Peyer's patch (tissue), 4 donors: ENCODE results near the gene RASSF8. TPM values are rescaled to one million over a fixed set of nuclear protein-coding genes. Genes with fewer than 3 reads are reported as not detected.
A peak's percentile ranks its signal among the peaks of the same experiment; 100 is the strongest.

Experiments used
- DNase-seq, 3 donors: peaks; one replicate each; pipeline ENCODE4 v3.0.0-alpha.2; 2017 to 2019
- H3K27ac ChIP-seq, 4 donors: fragments of 200-600 bp; sonication (generic); one replicate each; pipeline ENCODE4 v1.5.1; 2016 to 2019
- H3K27me3 ChIP-seq, 2 donors: fragments of 200-600 bp; sonication (generic); one replicate each; pipeline ENCODE4 v1.5.1; 2019
- H3K36me3 ChIP-seq, 3 donors: fragments of 200-600 bp; sonication (generic); one replicate each; pipeline ENCODE4 v1.5.1; 2016 to 2019
- H3K4me1 ChIP-seq, 4 donors: fragments of 200-600 bp; sonication (generic); one replicate each; pipeline ENCODE4 v1.5.1; 2016 to 2019
- H3K4me3 ChIP-seq, 4 donors: fragments of 200-600 bp; sonication (generic); 1 replicate in 3 of 4; 2 replicates in 1 of 4; pipeline ENCODE4 v1.5.1; 2016 to 2019; ENCODE audit warnings: mild to moderate bottlenecking in 1 of 4
- H3K9me3 ChIP-seq, 4 donors: fragments of 200-600 bp; sonication (generic); one replicate each; pipeline ENCODE4 v1.5.1; 2016 to 2019; ENCODE audit warnings: mild to moderate bottlenecking in 1 of 4
- POLR2A ChIP-seq, 2 donors: fragments of 450-650 bp; IDR thresholded peaks; one replicate each; pipeline ENCODE4 v1.5.1; 2017; ENCODE audit warnings: antibody characterized with exemption in 2 of 2, mild to moderate bottlenecking in 2 of 2, moderate library complexity in 2 of 2
- total RNA-seq, 4 donors: library from RNA; depleted of rRNA; stranded (reverse); fragments of >200 nt; gene quantifications; one replicate each; pipeline ENCODE4 v1.1.0, GENCODE V29; 2016
- TF ChIP-seq, protein P1 (sequence below), 6 experiments: fragments of 450-650 bp in 4 of 6; fragments of 200-600 bp in 2 of 6; sonication (generic) in 1 of 6; IDR thresholded peaks; one replicate each; pipeline ENCODE4 v1.5.1; 2017 to 2019; ENCODE audit warnings: antibody characterized with exemption in 6 of 6, mild to moderate bottlenecking in 3 of 6, moderate library complexity in 1 of 6

The RASSF8 gene
- total RNA-seq, 4 donors from 2014 or later, result 1.2 to 56.9 (median 12.0) TPM

DNA sequence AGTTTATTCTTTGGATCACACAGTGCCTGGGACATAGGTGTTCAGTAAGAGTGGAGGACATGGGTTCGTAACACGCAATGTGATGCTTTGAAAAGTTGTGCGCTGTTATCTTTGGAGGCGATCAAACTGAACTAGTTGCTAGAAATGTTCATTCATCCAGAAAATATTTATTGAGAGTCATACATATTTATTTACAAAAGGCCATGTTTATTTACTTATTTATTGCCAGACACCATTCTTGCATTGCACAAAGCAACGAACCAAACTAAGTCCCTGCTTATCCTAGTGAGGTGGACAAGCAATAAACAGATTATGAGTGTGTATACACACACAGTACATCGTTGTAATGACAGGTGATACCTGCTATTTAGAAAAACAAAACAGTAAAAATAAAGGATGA lies 153.8 kb downstream of the RASSF8 start:
- Histone ChIP-seq H3K27ac (no peak overlapping the region), H3K4me1 (peaks cover 0 to 18% (median 3%) of the 10 kb centered on the region in 4 donors), H3K9me3 (no peaks in the 10 kb centered on the region), H3K4me3 (no peak overlapping the region), H3K27me3 (no peaks in the 10 kb centered on the region), H3K36me3 (no peaks in the 10 kb centered on the region)
- no peak for DNase-seq
- no peak for TF ChIP-seq POLR2A (IDR thresholded peaks at IDR 0.05)
- TF ChIP-seq, protein P1, sequence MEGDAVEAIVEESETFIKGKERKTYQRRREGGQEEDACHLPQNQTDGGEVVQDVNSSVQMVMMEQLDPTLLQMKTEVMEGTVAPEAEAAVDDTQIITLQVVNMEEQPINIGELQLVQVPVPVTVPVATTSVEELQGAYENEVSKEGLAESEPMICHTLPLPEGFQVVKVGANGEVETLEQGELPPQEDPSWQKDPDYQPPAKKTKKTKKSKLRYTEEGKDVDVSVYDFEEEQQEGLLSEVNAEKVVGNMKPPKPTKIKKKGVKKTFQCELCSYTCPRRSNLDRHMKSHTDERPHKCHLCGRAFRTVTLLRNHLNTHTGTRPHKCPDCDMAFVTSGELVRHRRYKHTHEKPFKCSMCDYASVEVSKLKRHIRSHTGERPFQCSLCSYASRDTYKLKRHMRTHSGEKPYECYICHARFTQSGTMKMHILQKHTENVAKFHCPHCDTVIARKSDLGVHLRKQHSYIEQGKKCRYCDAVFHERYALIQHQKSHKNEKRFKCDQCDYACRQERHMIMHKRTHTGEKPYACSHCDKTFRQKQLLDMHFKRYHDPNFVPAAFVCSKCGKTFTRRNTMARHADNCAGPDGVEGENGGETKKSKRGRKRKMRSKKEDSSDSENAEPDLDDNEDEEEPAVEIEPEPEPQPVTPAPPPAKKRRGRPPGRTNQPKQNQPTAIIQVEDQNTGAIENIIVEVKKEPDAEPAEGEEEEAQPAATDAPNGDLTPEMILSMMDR (IDR thresholded peaks at IDR 0.05), result no peak

DNA sequence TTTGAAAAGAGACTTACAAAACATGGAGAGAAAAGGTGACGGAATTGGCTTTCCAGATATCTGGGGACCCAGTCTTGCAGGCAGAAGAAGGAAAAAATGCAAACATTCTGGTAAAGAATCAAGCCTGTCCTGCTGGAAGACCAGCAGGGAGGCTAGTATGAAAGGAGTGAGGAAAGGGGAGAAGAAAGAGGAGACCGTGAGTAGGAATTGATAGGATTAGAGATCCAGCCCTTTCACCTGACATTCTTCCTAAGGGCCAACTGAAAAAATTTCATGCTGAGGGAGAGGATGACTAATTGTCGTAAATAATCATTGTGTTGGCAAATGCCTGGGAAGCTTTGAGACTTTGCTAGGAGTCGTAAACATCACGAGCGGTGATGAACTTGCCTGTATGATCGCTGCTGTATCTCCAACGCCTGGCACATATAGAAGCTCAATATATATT lies 154.2 kb downstream of the RASSF8 start:
- Histone ChIP-seq H3K4me1 (peaks cover 0 to 18% (median 3%) of the 10 kb centered on the region in 4 donors), H3K27ac (no peak overlapping the region), H3K9me3 (no peaks in the 10 kb centered on the region), H3K4me3 (no peak overlapping the region), H3K27me3 (no peaks in the 10 kb centered on the region), H3K36me3 (no peaks in the 10 kb centered on the region)
- TF ChIP-seq POLR2A (IDR thresholded peaks at IDR 0.05), result no peak
- TF ChIP-seq, protein P1 (IDR thresholded peaks at IDR 0.05), result no peak
- no peak for DNase-seq

DNA sequence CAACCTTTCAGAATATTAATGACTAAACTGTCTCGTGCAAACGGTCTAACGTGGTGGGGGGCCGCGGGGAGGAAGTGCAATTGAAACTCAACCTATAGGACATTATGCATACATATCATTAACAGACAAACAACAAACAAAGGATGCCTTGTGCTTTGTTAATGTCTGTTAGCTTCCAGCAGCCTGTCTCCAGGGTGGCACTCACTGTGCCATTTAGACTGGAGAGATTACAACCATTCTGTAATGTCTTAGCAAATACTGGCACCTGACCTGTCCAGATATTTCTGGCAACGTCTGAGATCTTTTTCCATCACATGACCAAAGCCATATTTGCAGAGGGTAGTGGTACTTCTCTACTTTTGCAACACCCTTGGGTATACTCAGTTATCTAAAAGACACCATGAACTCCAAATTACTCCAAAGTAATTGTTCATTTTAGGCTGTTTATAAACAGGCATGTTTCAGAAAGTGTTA lies 154.7 kb downstream of the RASSF8 start:
- Histone ChIP-seq H3K9me3 (no peaks in the 10 kb centered on the region), H3K4me3 (peak overlapping the region in 1 of 4 donors; percentile 56), H3K4me1 (peaks cover 0 to 18% (median 3%) of the 10 kb centered on the region in 4 donors), H3K36me3 (no peaks in the 10 kb centered on the region), H3K27me3 (no peaks in the 10 kb centered on the region), H3K27ac (peak overlapping the region in 3 of 4 donors; percentile 88 to 93 (median 92))
- TF ChIP-seq POLR2A (IDR thresholded peaks at IDR 0.05), result no peak
- TF ChIP-seq, protein P1 (IDR thresholded peaks at IDR 0.05), result no peak
- DNase-seq, result no peak

DNA sequence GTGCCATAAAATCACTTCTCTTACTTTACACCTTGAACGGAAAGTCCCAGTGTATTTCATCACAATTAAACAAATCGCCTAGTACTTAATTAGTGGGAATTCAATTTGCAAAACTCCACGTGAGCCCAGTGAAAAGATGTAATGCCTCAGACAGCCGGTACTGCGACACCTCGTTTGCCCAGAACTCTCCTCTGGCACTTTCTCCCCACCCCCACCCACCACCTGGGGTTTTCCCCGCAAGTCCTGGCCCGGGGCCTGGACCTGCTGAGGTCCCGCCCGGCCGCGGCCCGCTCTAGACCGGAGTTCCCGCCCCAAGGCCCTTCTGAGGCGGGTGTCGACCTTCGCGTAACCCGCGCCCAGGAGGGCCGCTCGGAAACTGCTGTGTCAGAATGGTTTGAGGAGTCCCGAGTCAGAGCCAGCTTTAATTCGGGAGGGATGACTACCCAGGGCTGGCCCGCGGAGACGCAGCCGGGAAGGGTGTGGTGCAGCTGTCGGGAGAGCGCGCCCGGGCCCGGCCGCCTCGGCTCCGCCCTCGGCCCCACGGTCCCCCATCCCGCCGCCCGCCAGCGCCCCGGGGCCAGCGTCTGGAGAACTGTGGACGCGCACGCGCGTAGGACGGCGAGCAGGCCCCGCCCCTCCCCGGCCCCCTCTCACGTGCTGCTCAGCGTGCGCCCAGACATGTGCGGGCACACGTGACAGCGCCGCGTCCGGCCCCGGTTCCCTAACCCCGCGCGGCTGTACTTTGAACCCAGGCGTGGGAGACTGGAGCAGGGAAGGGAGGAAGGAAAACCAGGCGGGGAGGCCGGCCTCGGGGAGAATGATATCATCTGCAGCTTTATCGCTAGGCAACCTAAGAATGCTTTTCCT lies 155.6 kb downstream of the RASSF8 start:
- peak; percentile 68 to 81 for TF ChIP-seq POLR2A (IDR thresholded peaks at IDR 0.05)
- TF ChIP-seq, protein P1 (IDR thresholded peaks at IDR 0.05), result peak in 4 of 6 experiments; percentile 35 to 49 (median 44)
- Histone ChIP-seq H3K9me3 (no peaks in the 10 kb centered on the region), H3K36me3 (no peaks in the 10 kb centered on the region), H3K27ac (peak overlapping the region; percentile 88 to 93 (median 90)), H3K4me1 (peaks cover 0 to 18% (median 3%) of the 10 kb centered on the region in 4 donors), H3K4me3 (peak overlapping the region; percentile 53 to 56 (median 54)), H3K27me3 (no peaks in the 10 kb centered on the region)
- peak; percentile 84 to 99 (median 96) for DNase-seq

DNA sequence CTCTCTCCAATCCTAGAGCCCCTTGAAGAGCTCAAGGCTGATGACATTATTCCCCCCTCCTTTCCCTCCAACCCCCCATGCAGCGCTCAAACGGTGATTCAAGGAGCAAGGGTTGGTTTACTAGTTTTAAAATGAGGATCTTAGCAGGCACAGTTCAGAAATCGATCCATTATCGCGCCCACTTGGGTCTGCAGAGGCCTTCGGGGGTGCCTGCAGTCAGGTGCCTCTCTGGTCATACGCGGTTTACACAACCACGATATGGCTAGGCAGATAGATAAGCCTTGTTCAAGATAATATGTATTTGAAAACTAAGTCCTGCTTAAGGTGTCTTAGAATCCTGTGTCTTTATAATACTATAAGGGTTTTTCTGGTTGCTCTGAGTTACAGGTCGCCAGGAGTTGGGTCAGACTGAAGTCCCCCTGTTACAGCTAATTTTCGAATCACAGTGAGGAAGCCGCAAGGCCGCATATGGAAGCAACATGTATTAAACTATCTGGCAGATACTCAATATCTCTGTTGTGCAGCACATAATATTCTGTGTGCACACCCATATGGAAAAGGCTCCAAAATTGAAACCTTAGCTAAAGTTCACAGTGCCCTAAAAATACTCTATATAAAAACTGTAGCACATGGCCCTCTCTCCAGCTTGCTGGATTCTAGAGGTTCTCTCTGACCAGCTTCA lies 156.4 kb downstream of the RASSF8 start:
- H3K4me3 ChIP-seq, result peak overlapping the region; percentile 53 to 56 (median 54)
- no peaks in the 10 kb centered on the region for H3K27me3 ChIP-seq
- H3K4me1 ChIP-seq, result peaks cover 0 to 18% (median 3%) of the 10 kb centered on the region in 4 donors
- peak in 1 of 3 donors; percentile 52 for DNase-seq
- H3K27ac ChIP-seq, result peak overlapping the region; percentile 88 to 93 (median 90)
- no peaks in the 10 kb centered on the region for H3K9me3 ChIP-seq
- H3K36me3 ChIP-seq, result no peaks in the 10 kb centered on the region
- TF ChIP-seq, protein P1 (IDR thresholded peaks at IDR 0.05), result no peak
- TF ChIP-seq POLR2A (IDR thresholded peaks at IDR 0.05), result no peak
